Fibroblast of the aortic adventitia (primary cell): Measurements from ENCODE around the gene RCC2. TPM values are rescaled to one million over a fixed set of nuclear protein-coding genes. Genes with fewer than 3 reads are reported as not detected.

Source experiments
- DNase-seq: peaks from one replicate; pipeline ENCODE4 v3.0.0-alpha.2; 2010; ENCODE audit warnings: low read depth
- H3K4me3 ChIP-seq: 2 replicates; pipeline ENCODE4 v1.5.1; 2011; ENCODE audit warnings: low read depth, mild to moderate bottlenecking, control low read depth, low read length, moderate library complexity
- total RNA-seq: library from RNA; depleted of rRNA; stranded (reverse); fragments of >200 nt; gene quantifications from 2 replicates; pipeline ENCODE4 v1.2.3, GENCODE V29; 2012; ENCODE audit warnings: low replicate concordance
- TF ChIP-seq, protein P1 (sequence below): IDR thresholded peaks from 2 replicates; pipeline ENCODE4 v1.5.1; 2011; ENCODE audit warnings: mild to moderate bottlenecking, low read length, control low read depth, inconsistent platforms; ENCODE audit not compliant: insufficient read depth

The RCC2 gene
- total RNA-seq, 1 donor: 46.0 TPM

DNA sequence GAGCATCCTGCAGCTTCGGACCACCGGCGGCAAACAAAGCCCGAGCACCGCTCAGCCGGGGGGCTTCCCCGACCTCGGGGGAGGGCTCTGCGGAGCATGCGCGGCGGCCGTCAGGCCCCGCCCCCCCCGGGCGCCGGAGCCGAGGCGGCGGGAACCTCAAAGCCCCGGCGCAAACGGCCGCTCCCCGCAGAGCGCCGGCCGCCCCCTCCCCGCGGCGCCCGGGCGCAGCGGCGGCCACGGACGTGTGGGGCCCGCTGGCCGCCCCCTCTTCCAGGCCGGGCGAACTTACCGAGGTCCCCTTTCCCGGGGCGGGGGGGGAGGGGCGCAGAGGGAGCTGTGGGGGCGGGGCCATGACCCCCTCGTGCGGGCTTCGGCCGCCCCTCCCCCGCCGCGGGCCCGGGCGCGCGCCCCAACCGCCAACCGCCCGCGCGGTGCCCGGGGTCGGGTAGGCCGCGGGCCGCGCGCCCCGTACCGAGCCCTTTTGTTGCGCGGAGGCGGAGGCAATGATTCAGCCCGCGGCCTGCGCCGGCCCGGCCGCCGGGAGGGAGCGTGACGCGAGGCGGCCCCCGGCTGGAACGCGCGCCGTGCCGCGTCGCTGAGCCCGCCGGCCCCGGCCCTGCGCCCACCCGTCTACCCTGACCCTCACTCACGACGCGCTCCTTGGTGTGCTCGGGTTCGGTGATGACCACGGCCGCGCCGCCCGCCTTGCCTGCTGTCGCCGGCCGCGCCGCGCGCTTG is 1.7 kb downstream of the RCC2 start:
- TF ChIP-seq, protein P1, sequence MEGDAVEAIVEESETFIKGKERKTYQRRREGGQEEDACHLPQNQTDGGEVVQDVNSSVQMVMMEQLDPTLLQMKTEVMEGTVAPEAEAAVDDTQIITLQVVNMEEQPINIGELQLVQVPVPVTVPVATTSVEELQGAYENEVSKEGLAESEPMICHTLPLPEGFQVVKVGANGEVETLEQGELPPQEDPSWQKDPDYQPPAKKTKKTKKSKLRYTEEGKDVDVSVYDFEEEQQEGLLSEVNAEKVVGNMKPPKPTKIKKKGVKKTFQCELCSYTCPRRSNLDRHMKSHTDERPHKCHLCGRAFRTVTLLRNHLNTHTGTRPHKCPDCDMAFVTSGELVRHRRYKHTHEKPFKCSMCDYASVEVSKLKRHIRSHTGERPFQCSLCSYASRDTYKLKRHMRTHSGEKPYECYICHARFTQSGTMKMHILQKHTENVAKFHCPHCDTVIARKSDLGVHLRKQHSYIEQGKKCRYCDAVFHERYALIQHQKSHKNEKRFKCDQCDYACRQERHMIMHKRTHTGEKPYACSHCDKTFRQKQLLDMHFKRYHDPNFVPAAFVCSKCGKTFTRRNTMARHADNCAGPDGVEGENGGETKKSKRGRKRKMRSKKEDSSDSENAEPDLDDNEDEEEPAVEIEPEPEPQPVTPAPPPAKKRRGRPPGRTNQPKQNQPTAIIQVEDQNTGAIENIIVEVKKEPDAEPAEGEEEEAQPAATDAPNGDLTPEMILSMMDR: no peak
- no peak for DNase-seq
- H3K4me3 ChIP-seq: peak overlapping the region; percentile 80

DNA sequence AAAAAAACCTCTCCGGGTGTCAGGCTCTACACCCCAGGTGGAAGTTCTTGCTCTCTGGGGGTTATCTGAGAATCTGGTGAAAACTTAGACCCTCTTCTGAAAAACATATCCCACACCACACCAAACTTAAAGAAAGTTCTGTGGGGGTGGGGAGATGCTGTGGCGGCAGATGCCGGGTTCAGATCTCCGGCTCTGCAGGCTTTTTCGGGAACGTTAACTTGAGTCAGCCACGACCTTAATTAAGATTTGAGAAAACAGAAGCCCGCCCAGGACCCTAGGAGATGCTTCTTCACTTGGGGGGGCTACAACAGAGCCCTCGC is 2.3 kb downstream of the RCC2 start:
- H3K4me3 ChIP-seq: peak overlapping the region; percentile 80
- TF ChIP-seq, protein P1: no peak
- no peak for DNase-seq

DNA sequence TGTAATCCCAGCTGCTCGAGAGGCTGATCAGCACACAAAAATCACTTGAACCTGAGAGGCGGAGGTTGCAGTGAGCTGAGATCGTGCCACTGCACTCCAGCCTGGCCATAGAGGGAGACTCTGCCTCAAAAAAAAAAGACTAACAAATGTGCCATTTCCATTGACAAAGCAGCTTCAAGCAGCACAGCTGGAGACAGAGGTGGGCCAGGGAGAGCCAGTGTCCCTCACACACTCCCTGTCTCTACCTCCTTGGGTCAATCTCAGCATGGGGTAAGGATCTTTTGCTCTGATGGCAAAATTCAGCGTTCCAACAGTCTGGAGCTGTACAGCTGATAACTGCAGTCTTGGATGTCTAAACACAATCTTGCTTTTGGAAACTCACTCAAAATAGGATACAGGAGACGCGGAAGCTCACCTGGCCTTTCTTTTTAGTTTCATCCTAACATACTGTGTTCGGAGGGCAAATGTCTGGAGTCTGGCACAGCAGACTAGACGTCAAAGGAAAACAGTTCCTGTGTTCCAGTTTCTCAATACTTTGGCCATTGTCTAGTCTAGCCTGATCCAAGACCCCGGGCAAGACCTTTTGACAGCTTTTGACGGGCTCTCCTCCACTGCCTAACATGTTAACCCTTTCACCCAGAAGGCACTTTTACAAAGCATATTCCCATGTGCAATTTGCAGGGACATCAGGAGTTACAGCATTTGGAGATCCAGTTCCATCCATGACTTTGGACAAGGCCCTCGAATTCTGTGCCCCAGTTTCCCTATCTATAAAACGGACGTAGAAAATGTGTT is 2.9 kb downstream of the RCC2 start:
- peak overlapping the region; percentile 80 for H3K4me3 ChIP-seq
- DNase-seq: no peak
- TF ChIP-seq, protein P1: no peak

DNA sequence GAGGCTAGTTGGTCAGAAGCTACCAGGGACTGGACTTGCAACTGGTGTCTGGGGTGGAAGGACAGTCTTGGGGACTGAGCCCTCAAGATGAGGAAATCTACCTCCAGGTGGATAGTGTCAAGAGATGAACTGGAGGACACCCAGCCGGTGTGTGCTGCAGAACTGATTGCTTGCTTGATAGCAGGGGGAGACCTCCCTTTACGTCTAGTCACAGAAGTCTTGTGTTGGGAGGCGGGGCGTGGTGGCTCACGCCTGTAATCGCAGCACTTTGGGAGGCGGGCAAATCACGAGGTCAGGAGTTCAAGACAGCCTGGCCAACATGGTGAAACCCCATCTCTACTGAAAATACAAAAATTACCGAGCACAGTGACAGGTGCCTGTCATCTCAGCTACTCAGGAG is 4.9 kb downstream of the RCC2 start:
- TF ChIP-seq, protein P1: no peak
- no peak for DNase-seq
- H3K4me3 ChIP-seq: no peak overlapping the region

DNA sequence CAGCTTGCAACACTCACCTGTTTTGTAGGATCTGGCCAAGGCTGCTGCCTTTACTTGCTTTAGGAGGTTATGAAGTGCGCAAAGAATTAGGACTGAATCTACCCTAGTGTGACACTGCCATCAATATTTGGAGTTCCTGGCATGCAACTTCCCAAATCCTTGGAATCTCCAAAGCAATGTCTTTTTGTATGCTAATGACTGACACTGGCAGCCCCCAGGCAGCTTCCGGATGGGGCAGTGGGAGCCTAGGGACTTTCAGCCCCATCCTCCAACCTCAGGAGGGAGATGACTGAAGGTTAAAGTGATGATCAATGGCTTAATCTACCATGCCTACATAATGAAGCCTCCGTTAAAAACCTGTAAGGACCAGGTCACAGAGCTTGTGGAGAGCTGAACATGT is 5.5 kb downstream of the RCC2 start:
- DNase-seq: no peak
- no peak overlapping the region for H3K4me3 ChIP-seq
- TF ChIP-seq, protein P1: no peak

DNA sequence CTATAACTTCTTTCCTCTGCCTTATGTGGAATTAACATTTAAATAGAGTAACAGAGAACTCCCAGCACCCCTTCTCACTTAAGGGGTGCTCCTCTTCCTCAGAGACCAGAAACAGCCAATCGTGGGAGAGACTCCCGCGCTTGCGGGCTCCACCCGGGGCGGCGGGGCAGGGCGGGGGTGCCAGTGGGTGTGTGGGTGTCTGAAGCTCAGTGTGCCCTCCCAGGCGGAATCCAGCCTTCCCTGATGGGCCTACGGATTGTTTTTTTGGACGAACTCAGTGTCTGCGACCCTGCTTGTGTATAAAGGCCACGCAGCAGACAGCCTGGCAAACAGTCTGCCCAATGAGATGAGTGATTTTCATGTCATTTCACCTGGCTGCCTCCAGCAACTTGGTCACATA is 6.2 kb downstream of the RCC2 start:
- no peak for DNase-seq
- TF ChIP-seq, protein P1: no peak
- no peak overlapping the region for H3K4me3 ChIP-seq
